NK-92 treated with Interleukin-12 subunit alpha and Interleukin-12 subunit beta, amount 100 ng/mL, for 24 hours (cell line): ENCODE results near the gene WWC1.
"Not testable (repeated sequence)": the region's sequence is repeated elsewhere in the genome, so short reads cannot be mapped to it uniquely, and the experiment has no call there.

Experiments
- DNase-seq: peaks from one replicate; lab custom pipeline; 2025; lab: John Stamatoyannopoulos, UW

WWC1 gene

GRCh38 chr5:168413062-168413461, 121.6 kb downstream of the WWC1 start:
- DNase-seq = no peak

- no peak for DNase-seq
Measured at GRCh38 chr5:168413596-168413995, 122.2 kb downstream of the WWC1 start.

GRCh38 chr5:168415401-168415800, 124.0 kb downstream of the WWC1 start:
- DNase-seq = no peak

- DNase-seq = no peak
Measured at GRCh38 chr5:168415971-168416370, 124.5 kb downstream of the WWC1 start.

DNA sequence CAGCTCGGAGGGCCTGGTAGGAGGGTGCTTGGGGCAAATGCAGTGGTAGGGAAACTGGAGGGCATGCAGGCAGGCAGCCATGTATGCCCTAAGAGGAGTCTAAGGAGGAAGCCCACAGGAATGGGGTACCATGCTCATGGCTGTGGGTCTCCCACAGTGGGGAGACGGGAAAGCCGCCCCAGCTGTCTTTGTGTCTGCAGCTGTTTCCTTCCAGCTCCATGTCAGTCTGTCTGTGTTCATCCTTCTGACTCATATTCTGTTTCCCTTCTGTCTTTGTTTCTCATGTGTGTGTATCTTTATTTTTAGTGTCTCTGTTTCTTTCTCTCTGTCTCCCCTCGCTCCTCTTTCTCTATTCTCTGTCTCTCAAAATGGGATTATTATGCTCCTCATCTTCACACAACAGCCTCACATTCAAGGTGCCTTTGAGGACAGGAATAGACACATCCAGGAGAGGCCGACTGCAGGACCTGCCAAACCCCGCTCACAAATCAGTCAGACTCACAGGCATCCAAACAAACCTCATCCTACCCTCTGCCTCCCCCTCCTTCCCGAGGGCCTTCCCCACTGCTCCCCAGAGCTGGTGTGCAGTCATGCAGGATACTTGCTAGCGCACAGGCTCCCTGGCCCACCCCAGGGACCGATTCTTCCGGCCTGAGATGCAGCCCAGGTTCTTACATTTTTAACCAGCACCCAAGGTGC, 126.4 kb downstream of the WWC1 start:
- DNase-seq = no peak

DNA sequence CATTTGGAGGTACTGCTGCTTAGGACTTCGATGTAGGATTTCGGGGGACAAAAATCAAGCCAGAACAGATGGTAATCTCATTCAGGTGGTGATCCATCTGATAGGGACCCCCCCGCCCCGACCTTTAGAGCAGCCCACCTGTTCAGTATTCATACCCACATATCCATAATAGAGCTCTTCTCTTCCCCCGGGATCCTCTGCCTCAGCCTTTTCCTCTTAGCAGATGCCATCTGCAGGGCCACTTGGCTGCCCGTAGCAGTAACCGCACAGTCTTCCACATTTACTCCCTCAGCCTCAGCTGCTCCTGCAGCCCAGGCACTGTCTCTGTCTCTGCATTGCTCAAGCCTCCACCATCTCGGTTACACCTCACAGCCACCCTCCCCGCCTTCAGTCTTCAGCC, 129.0 kb downstream of the WWC1 start:
- DNase-seq = no peak

GRCh38 chr5:168422431-168422830, 131.0 kb downstream of the WWC1 start:
- DNase-seq = no peak

- no peak for DNase-seq
Measured at GRCh38 chr5:168423478-168423877, 132.0 kb downstream of the WWC1 start.

- no peak for DNase-seq
Measured at GRCh38 chr5:168423971-168424370, 132.5 kb downstream of the WWC1 start.

- DNase-seq = no peak
Measured at GRCh38 chr5:168424594-168425323, 133.3 kb downstream of the WWC1 start.

DNA sequence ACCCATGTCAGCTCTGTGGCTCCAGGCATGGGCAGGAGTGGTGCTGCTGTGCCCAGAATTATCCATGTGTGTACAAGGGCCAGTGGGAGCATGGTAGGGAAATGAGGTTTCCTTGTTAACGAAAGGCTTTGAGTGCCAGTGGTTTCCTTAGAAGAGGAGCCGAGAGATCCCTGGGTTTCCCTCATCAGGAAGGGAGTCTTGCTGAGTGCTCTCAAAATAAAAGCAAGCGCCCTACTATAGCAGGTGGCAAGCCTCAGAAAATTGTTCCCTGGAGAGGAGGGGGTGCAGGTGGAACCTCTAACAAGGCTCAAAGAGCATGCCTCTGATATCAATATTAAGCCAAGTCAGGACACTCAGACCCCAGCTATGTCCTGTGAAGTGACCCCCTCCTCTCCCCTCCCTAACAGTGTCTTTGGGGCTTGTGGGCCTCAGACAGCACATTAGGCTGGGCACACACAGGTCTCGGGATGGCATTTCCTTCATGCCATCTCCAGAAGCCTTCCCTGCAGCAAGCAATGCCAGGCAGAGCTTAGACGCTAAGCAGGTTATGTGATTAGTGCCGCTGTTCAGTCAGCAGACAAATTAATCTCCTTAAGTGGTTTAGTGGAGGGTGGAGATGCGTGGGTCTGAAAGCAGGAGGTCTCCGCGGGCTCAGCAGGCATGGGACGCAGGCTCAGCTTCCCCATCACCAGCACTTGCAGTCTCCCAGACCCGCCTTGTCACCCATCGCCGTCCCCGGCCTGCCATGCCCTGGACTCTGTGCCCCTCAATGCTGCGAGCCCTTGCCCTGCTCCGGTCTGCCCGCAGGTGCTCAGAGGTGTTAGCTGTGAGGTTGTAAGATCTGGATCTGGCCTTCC, 134.8 kb downstream of the WWC1 start:
- DNase-seq = no peak

DNA sequence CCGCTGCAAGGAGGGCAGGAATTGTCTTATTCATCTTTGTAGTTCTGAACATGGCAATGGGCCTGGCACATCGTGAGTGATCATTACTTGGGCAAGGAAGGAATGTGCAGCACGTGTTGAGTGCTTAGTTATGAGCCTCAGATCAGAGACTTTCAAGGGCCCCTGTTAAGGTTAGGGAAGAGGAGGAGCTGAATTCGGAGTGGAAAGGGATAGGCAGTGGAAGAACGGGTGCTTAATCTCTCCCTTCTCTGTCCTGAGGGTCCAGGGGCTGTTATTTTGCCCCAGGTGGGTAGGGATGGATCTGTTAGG, 135.4 kb downstream of the WWC1 start:
- no peak for DNase-seq

GRCh38 chr5:168427224-168427623, 135.8 kb downstream of the WWC1 start:
- DNase-seq = no peak

- no peak for DNase-seq
Measured at GRCh38 chr5:168428552-168428951, 137.1 kb downstream of the WWC1 start.

DNA sequence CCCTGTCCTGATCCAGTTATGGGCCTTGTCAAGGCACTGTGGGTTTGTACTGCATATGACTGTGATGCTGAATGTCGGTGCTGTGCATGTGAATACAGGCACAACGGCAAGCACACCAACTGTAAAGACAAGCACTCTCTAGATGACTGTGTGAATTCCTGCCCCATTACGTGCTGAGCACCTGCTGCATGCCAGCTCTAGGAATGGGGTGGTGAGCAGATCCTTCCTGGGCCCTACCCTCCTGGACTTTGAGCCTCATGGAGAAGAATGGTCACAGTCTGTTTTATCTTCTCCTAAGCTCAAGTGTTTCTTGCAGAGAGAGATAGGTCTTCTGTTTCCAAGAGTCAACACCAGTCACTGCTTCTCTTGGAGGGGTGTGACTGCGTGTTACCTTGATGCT, 138.9 kb downstream of the WWC1 start:
- no peak for DNase-seq

DNA sequence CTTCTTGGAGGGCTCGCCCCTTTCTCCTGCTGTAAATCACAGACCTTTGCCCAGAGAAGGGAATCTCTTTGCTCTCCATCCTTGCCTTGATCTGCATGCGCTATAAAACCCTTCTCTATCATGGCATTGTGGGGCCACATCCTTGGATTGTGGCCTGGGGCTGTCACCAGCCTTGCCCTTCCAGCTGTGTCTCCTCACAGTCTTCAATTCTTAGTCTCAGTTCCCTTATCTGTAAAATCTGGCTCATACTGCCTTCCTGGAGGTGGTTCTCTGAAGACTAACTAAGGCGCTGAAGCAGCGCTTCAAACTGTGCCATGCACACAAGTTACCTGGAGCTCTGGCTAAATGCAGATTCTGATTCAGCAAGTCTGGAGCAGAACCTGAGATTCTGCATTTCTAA, 141.5 kb downstream of the WWC1 start:
- no peak for DNase-seq

GRCh38 chr5:168434001-168434400, 142.6 kb downstream of the WWC1 start:
- no peak for DNase-seq

DNA sequence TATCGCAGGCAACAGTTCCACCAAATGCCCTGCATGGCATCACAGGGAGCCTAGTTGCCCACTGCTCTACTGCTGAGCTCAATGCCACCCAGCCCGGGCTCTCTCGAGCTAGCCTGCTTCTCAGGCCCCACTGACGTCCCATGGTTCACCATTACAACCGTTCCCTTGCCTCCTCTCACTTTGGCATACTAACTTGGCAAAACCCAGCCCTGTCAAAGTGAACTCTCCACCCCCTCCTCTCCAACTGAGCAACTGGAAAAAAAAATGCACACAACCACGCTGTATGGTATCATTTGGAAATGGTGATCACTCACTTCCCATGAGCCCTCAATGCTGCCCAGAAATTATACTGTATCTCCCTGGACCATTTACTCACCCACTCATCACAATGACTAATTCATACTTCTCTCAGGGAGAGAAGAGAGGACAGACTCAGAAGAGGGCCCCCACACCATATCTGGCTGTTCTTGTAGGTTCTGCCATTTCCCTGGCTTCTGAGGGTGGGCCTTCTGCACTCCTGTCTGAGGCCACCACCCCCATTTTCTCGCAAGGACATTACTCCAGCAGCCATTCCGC, 143.4 kb downstream of the WWC1 start:
- no peak for DNase-seq

- DNase-seq = not testable (repeated sequence)
Measured at GRCh38 chr5:168435340-168435739, 143.9 kb downstream of the WWC1 start.

- no peak for DNase-seq
Measured at GRCh38 chr5:168438349-168438748, 146.9 kb downstream of the WWC1 start.

GRCh38 chr5:168443533-168443932, 152.1 kb downstream of the WWC1 start:
- no peak for DNase-seq

- DNase-seq = no peak
Measured at GRCh38 chr5:168443950-168444700, 152.7 kb downstream of the WWC1 start.
